Placental pericyte (primary cell): ENCODE data around the gene STX1A. TPM values are rescaled to one million over a fixed set of nuclear protein-coding genes. Genes with fewer than 3 reads are reported as not detected.

Source experiments
- small RNA-seq: library from RNA; depleted of rRNA; stranded (forward); fragments of <200 nt; gene quantifications from one replicate; pipeline ENCODE3, GENCODE V24; 2012; ENCODE audit warnings: low replicate concordance
- total RNA-seq: library from RNA; depleted of rRNA; stranded (reverse); fragments of >200 nt; gene quantifications from 2 replicates; pipeline ENCODE4 v1.2.3, GENCODE V29; 2012

STX1A gene
- total RNA-seq: 11.8 and 30.2 TPM in 2 replicates

GRCh38 chr7:73718905-73719805 is at the start of gene STX1A:
Gene STX1A (minus strand): TSS chr7:73719669. CDS start chr7:73719631, 38 bp downstream.

GRCh38 chr7:73738612-73739386 is 19.3 kb upstream of the STX1A start, which contains the start of gene ABHD11:
Gene ABHD11 (minus strand): TSS chr7:73738802. CDS start chr7:73738770, 32 bp downstream.

GRCh38 chr7:73683056-73683787 is 36.2 kb downstream of the STX1A start, which contains the start of the genes BUD23 and DNAJC30:
Gene BUD23 (plus strand): TSS chr7:73683597. CDS start chr7:73683626, 29 bp downstream.
Gene DNAJC30 (minus strand): TSS chr7:73683453. CDS start chr7:73683423, 30 bp downstream.

GRCh38 chr7:73667344-73668102 is 51.9 kb downstream of the STX1A start, which contains the start of gene VPS37D:
Gene VPS37D (plus strand): TSS chr7:73667831. CDS start chr7:73667959, 128 bp downstream.

Small RNA genes within 50 kb of the gene (small RNA-seq; reads per million reads assigned to genes)
- gene MIR4284 (0.33 reads per million, percentile 3 among the genes with 10 or more reads in this experiment), gene RN7SL265P (not detected)

Other genes starting within 250 kb of the STX1A start
- gene BAZ1B, start 197.4 kb downstream of the STX1A start, total RNA-seq: 57.3 and 72.7 TPM in 2 replicates
- 47.2 and 48.6 TPM in 2 replicates for gene BCL7B, start 162.0 kb downstream of the STX1A start, total RNA-seq
- gene TBL2, start 141.1 kb downstream of the STX1A start, total RNA-seq: 81.9 and 90.8 TPM in 2 replicates
- not detected in 2 replicates for gene MLXIPL, start 95.1 kb downstream of the STX1A start, total RNA-seq
- 2.0 and 3.5 TPM in 2 replicates for gene VPS37D, start 51.8 kb downstream of the STX1A start, total RNA-seq
- gene DNAJC30, start 36.2 kb downstream of the STX1A start, total RNA-seq: 2.6 and 3.9 TPM in 2 replicates
- 33.9 and 36.8 TPM in 2 replicates for gene BUD23, start 36.1 kb downstream of the STX1A start, total RNA-seq
- gene ABHD11, start 19.1 kb upstream of the STX1A start, total RNA-seq: 11.4 and 19.5 TPM in 2 replicates
- gene CLDN3, start 50.6 kb upstream of the STX1A start, total RNA-seq: not detected in 2 replicates
- 0.22 TPM in 1 of 2 replicates, not detected in the other for gene CLDN4, start 111.3 kb upstream of the STX1A start, total RNA-seq
- gene METTL27, start 122.8 kb upstream of the STX1A start, total RNA-seq: 1.1 and 2.4 TPM in 2 replicates
- not detected in 2 replicates for gene TMEM270, start 141.5 kb upstream of the STX1A start, total RNA-seq